Stimulated activated CD4-positive, alpha-beta T cell treated with anti-CD3 and anti-CD28 coated beads, Interleukin-1b, Interleukin-23, amount 100 ng/mL, for 24 hours (primary cell): ENCODE data around the gene HSPA1A.
"Not testable (repeated sequence)": the region's sequence is repeated elsewhere in the genome, so short reads cannot be mapped to it uniquely, and the experiment has no call there.

Source experiments
- DNase-seq, 4 experiments: peaks; one replicate each; pipeline ENCODE4 v3.0.0-alpha.2; 2020; ENCODE audit warnings: low read depth in 4 of 4, low spot score in 1 of 4

Gene HSPA1A

GRCh38 chr6:31781244-31782125, 33.9 kb upstream of the HSPA1A start:
- no peak for DNase-seq

GRCh38 chr6:31782126-31782855, 33.1 kb upstream of the HSPA1A start:
- no peak for DNase-seq

- DNase-seq = no peak
Observed at GRCh38 chr6:31784098-31784925, 31.0 kb upstream of the HSPA1A start.

- DNase-seq = no peak
Observed at GRCh38 chr6:31785475-31785874, 29.9 kb upstream of the HSPA1A start.

GRCh38 chr6:31791324-31792089, 23.8 kb upstream of the HSPA1A start:
- no peak for DNase-seq

GRCh38 chr6:31792090-31792374, 23.3 kb upstream of the HSPA1A start:
- no peak for DNase-seq

GRCh38 chr6:31792761-31793171, 22.6 kb upstream of the HSPA1A start:
- DNase-seq = no peak

- not testable (repeated sequence) for DNase-seq
Observed at GRCh38 chr6:31793927-31794245, 21.5 kb upstream of the HSPA1A start.

- no peak for DNase-seq
Observed at GRCh38 chr6:31794294-31794865, 21.0 kb upstream of the HSPA1A start.

GRCh38 chr6:31794866-31795615, 20.3 kb upstream of the HSPA1A start:
- no peak for DNase-seq

GRCh38 chr6:31795616-31796298, 19.6 kb upstream of the HSPA1A start, which contains the start of gene VARS1:
VARS1 (minus strand) TSS chr6:31795752; CDS start chr6:31795217, 535 bp downstream.
- DNase-seq = peak; percentile 58 to 82 (median 70)

- no peak for DNase-seq
Observed at GRCh38 chr6:31796993-31797385, 18.4 kb upstream of the HSPA1A start.

GRCh38 chr6:31797588-31797987, 17.8 kb upstream of the HSPA1A start:
- DNase-seq = no peak

- no peak for DNase-seq
Observed at GRCh38 chr6:31799781-31800180, 15.6 kb upstream of the HSPA1A start.

- DNase-seq = not testable (repeated sequence)
Observed at GRCh38 chr6:31801031-31801927, 14.1 kb upstream of the HSPA1A start.

GRCh38 chr6:31805939-31806469, 9.3 kb upstream of the HSPA1A start:
- DNase-seq = no peak

GRCh38 chr6:31806470-31807272, 8.7 kb upstream of the HSPA1A start, which contains the start of gene LSM2:
LSM2 (minus strand) TSS chr6:31806966; CDS start chr6:31806757, 209 bp downstream.
- peak; percentile 92 to 97 (median 94) for DNase-seq
